HG03354 (cell line): ENCODE measurements around the gene PTBP2.

Experiments used
- ATAC-seq: cut with Tn5 transposase; IDR thresholded peaks from one replicate; pipeline ENCODE4 v1.9.1; 2021; ENCODE audit warnings: mild to moderate bottlenecking; ENCODE audit not compliant: unreplicated experiment, poor library complexity, severe bottlenecking

PTBP2 gene

DNA sequence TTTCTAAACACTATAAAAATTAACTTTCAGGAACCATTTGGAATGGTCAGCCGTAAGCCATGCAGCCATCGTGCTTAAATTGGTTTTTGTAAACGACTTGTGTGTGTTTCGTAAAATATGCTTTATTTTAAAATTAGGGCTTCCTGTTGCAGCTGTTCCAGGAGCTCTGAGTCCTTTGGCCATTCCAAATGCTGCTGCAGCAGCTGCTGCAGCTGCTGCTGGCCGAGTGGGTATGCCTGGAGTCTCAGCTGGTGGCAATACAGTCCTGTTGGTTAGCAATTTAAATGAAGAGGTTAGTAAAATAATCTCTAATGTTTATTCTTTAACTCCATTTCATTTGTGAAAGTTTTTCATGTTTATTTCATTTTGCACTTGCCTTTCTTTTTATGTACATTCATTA, 83.1 kb downstream of the PTBP2 start:
- ATAC-seq = no peak

DNA sequence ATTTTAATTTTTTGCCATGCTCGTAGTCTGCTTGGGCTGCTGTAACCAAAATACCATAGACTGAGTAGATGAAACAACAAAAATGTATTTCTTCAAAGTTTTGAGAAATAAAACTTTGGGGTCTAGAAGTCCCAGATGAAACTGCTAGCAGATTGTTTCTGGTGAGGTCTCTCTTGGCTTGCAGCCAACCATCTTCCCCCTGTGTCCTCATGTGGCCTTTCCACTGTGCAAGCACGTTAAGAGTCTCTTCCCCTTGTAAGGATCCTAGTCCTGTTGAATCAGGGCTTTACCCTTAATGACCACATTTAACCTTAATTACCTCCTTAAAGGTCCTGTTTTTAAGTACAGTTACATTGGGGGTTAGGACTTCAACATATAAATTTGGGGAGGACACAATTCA, 86.6 kb downstream of the PTBP2 start:
- no peak for ATAC-seq

DNA sequence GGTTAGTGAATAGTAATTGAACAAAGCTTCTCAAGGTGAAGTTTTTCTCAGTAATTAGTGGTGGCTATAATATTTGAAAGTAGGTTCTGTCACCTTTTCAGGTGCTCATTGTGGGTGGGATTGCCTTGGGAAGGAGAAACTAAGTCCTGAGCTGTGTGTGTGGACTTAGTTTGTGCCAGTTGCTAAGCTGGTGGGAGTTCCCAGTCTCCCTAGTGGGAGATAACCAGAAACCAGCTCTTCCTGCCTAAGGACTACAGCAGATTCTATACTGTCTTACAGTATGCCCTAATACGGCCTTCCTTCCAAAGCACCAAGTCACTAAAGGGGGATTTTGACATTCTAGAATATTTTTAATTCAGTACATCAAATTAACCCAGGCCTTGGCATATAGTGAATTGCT, 94.3 kb downstream of the PTBP2 start:
- no peak for ATAC-seq

DNA sequence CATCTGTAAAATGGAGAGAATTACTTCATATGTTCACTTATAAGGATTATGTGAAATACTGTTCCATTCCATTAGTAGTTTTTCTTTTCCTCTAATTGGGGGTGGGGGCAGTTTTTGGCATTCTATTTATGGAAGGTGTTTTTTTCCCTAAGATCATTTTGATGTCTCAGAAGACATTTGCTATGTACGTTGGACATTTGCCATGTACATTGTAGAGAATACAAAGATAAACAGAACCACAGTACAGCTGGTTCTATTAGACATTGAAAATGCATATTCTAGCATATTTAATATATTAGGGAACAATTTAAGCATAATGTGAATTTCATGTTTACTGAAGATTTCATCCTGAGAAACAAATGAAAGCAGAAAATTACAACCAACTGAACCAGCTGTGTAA, 98.5 kb downstream of the PTBP2 start:
- ATAC-seq = no peak

DNA sequence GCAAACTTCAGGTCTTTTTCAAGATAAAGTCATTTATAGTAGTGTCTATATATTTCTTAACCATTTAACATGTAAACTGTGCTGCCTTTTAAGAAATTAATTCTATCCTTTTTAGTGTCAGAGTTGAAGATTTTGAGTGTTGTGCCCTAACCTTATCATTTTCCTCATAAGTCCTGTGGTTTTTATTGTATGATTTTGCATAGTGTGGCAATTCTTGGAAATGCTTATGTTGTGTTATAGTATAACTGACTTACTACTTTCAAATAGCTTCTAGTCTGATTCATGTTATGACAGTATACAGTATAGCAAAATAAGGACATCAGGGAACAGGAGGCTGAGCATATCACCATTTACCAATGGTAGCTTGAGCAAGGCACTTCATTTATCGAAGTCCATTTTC, 99.1 kb downstream of the PTBP2 start:
- ATAC-seq = no peak

DNA sequence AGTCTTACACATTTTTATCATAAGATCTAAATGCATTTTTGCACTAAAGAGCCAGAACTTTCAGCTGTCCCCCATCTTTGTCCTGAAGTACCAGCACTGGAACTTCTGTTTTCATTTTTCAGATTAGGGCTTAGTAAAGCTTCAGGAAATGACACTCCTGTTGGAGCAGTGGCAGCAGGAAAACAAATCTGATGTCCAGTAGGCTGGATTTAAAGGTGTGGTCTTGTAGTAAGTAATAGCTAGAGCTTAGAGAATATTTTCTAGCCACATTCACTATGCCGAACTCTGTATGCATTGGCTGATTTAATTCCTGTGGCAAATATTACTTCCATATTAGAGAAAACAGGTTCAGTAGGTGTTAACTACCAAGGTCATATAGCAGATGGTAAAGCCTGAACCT, 103.6 kb downstream of the PTBP2 start:
- ATAC-seq = no peak

DNA sequence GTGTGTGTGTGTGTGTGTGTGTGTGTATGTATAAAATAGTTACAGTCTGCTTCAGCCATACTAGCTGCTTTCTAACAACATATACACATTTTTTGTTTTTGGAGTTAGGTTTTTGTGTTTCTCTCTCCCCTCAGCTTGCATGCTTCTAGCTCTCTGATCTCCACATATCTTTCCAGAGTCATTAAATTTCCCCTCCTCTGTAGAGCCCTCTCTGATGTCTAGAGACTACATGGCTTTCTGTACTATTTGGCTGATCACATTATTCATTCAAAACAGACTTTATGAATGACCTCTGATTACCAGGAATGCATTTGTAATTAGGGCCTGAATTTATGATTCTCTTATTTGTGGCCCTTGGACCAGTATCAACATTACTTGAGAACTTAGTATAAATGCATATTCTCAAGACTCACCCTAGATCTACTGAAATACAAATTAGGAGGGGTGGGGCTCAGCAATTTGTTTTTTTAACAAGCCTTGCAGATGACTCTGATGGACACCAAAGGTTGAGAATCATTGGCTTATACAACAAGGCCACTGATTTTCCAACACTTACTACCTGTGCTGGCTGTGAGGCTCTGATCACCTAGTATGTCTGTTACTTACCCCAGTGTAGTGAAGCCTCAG, 104.5 kb downstream of the PTBP2 start:
- no peak for ATAC-seq

DNA sequence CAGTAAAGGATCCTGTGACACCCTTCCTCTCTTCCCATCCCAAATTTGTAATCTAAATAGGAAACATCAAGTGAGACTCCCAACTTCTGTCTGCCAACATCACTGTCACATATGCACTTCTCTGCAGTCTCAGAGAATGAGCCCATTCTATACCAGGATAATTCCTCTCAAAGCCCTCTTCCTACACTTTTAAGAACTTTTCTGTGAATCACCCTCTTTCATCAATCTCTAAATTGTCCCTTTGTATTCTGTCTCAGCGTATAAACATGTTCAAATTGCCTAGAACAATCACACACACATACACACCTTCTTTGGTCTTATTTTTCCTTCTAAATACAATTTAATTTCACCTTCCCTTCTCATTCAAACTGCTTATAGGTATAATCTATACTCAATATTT, 111.8 kb downstream of the PTBP2 start:
- ATAC-seq = no peak

DNA sequence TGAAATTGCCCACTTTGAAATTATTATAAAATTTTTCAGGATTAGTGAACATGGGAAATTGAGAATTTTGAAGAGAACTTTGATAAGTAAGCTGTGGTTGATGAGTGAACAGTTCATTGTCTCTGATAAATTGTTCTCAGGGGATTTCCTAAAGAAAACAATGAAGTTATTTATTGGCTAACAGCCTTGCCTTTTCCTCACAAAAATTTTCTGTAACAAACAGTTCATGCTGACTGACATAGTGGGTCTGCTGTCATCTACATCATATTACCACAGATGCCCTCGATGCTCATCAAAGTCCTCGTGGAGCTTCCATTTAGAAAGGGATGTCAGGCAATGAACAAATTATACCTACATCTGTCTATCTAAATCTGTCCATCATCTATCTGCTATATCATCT, 113.4 kb downstream of the PTBP2 start:
- ATAC-seq = no peak

DNA sequence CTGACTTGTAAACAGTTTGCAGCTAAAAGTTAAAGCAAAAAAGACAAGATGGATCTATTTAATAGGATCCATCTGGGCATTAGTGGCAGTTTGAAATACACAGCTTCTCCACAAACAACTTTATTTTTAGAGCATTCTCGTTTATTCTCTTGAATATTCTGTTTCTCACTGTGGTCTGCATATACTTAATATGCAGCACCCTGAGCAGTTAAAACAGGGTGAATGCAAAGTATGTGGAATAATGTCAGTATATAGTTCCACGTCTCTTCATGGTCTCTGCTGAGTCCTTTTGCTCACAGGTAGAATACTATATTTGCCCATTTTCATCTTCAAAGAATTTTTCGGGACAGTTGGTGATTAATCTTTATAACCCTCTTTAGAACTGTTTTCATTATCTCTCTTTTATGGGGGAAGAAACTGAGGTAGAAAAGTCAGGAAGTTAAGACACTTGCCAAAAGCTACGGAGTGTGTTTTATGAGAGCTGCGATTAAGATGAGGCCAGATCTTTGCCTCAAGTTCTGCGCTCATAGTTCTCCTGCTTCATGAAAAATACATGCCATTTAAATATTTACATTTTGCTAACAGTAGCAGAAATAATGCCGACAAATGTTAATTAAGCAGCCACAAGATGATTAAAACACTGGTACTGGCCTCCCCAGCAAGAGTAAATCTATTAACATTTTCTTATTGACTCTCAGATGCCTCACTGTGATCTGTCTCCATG, 115.6 kb downstream of the PTBP2 start:
- ATAC-seq = no peak

DNA sequence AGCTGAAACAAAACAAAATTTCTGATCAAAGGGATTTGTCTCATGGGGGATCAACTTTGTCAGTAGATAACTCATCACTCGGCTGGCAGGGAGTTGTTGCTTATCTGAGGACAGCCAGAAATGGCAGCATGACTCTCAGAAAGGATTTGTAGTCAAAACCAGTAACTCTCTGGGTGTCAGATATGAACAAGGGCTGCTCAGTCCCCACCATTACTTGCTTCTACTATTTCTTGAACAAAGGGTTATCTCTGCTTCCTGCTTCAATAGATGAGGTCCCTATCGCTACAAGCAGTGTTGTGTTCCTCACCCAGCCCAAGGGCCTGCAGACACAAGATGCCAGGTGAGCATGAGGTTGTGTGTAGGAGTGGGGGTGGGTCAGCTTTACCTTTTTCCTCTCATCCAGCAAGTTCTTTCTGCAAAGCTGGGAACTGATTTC, 116.2 kb downstream of the PTBP2 start:
- no peak for ATAC-seq

DNA sequence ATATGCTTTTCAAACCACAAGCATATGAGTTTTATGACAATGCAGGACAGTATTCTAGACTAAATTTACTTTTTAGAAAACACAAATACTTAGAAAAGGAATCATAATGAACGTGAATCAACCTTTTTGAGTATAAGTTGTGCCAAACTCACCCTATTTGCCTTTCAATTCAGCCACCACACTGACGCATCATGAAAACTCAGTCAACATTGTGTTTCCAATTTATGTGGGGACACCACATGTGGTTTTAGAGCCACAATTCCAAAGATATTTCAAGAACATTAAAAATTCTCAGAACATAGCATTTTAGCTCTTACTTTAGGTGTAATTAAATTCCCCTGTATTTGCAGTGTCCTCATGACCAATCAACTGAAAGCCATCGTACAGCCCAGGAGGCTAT, 118.8 kb downstream of the PTBP2 start:
- no peak for ATAC-seq

DNA sequence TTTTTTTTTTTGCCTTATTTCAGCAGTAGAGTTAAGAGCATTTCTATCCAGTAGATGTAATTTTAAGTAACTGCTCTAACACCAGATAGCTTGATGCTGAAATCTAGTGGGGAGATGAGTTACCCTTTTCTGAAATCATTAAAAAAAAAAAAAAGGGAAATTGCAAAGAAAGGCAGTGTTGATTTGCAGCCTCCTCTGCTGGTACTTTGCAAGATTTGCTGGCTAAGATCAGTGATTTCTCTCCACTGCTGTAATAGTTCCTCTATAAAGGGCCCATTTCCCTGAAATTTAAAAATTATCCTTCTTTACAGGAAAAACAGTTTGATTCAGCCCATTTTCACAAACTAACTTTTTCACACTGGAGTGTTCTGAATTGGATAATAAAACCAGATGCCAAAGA, 120.6 kb downstream of the PTBP2 start:
- ATAC-seq = no peak

DNA sequence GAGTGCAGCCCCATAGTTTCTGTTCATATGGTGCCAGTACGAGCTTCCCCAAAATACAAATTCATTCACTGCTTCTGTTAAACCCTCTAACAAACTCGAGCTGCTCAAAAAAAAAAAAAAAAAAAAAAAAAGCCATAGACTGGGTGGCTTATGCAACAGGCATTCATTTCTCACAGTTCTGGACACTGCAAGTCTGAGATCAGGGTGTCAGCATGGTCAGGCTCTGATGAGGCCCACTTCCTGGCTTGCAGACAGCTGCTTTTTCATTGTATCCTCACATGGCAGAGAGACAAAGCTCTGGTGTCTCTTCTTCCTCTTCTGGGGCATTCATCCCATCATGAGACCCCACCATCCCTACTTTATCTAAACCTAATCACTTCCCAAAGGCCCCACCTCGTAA, 121.6 kb downstream of the PTBP2 start:
- no peak for ATAC-seq

DNA sequence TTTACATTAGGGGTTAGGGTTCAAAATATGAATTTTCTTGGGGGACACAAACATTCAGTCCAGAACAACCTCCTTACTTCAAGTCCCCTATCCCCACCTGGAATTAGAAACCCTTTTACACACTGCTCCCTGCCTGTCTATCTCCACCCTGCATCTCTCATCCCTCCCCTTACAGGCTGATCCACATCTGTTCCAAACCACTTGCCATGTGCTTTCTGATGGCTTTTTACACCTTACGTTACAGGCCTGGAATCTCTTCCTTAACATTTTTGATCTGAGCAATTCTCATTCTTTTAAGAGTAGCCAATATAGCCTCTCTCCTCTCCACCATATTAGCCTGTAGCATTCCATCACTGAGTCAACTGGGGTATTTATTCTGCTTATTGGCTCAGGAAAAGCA, 122.0 kb downstream of the PTBP2 start:
- no peak for ATAC-seq

DNA sequence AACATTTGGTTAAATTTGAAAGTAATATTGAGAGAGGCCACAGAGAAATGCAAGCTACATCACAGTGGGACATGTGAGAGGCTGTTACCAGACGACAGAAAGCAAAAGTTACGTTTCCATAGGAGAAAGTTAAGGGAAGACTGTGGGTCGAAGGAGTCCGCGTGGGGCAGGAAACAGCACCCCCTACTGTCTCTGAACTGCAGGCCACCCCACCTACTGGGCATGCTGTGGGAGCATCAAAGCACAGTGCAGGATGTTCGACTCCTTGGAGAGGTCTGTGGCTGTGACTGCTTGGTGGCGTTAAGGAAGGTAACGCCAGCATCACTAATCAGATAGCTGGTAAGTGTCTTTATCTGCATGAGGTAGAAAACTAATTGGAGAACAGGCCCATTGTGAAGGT, 123.9 kb downstream of the PTBP2 start:
- ATAC-seq = peak; percentile 78

DNA sequence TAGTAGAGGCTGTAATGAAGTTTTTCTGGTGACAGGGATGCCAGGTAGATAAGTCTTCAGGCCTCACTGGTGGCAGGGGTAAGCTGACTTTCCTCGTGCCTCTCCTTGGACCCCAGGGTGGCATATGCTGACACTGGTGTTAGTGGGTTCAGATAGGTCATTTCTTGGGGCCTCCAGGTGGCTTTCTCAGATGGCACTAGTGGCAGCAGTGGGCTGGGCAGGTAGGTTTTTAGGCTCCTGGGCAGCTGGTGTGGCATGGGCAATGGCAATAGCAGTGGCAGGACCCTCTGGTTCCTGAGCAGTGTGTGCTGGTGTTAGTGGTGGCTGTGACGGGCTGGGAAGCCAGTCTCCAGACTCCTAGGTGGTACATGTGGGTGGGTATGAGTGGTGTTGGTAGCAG, 140.3 kb downstream of the PTBP2 start:
- no peak for ATAC-seq

DNA sequence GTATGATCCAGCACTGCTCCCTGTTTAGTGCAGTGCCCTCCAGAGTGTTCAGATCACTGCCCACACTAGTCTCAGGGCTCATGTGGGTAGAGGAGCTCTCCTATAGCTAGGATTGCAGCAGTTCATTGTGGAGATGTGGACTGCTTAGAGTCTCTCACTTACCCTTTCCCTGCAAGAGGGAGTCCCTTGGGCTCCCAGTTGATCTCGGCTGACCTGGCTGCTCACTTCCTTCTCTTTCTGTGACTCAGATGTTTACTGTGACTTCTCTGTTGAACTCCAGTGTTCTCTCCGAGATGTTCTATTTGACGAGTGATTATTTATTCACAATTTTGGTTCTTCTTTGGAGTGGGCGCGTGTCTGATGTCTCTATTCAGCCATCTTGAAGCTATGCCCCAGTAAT, 141.9 kb downstream of the PTBP2 start:
- ATAC-seq = no peak
